Measurements from ENCODE around the gene AVPR2. TPM values are rescaled to one million over a fixed set of nuclear protein-coding genes. Genes with fewer than 3 reads are reported as not detected.

Gene AVPR2
- polyA plus RNA-seq, 4 donors: 1.4 to 3.1 (median 2.0) TPM

DNA sequence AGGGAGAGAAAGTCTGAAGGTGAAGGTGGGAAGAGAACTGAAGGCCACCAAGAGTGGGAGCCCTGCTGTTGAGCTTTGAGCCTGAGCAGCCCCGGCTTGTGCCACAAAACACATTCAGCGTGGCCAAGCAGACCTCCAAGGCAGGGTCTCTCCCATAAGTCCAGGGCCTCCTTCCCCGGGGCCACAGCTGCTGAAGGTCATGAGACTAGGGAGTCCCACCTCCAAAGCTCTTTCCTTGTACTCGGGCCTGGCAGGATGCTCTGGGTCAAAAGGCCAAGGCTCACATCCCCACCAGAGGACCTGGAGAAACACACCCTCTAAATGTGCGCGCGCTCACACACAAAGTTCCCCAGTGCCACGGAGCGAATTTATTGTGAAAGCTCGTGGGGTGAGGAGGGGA is 25.1 kb downstream of the AVPR2 start:
- no peak for DNase-seq (ENCODE audit: low read depth in 4 of 4, low spot score in 3 of 4)

DNA sequence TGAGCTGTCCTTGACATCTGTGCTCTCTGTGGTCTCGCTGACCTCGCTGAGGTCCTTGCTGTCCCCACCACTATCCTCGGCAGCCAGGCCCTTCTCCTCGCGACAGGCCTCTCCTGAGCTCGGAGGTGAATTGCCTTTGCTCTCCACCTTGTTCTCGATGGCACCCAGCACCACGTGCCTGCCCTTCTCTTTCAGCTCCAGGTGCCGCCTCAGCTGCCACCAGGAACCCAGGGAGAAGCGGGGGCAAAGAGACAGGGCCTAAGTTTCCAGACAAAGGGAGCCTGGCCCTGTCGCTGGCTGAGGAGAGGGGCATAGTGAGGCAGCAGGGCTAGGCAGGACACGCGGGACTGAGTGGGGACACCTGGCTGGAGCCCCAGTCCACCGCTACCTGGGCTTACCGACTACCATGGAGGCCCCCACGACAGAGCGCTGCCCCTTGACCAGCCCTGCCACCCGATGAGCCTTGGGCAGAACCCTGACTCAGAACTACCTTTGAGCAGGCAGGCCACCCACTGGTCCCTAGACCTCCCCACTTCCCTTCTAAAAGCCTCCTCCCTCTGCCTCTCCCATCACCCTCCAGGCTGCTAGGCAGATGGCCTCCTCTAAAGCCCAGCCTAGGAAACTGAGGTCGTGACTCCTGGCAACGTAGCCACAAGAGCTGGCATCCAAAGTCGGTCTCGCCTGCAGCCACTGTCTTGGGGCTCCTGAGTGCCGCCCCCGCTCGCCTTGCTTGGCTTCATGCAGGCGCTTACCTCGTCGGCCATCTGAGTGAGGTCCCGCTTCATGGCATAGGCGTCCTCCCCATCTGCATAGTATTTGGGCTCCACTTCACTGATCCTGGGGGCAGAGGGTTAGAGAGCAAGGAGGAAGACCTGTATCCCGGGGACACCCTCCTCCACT is 25.8 kb downstream of the AVPR2 start:
- DNase-seq (ENCODE audit: low read depth in 4 of 4, low spot score in 3 of 4): no peak

DNA sequence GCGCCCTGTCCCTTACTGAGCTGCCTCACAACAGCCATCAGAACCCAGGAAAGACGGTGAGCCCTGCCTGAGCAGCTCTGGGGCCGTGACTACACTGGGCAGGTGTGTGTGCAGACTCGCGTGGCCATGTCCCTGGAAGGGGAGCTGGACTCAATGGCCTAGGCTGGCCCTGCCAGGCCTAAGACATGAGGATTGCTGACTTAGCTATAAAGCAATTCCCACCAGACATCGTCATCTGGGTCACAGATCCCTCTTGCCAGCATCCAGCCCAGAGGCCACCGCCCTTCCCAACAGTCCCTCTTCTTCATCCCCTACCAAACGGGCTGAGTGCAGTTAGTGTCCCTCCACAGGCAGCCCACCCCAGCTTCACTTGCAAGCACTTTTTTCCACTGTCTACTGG is 26.7 kb downstream of the AVPR2 start:
- no peak for DNase-seq (ENCODE audit: low read depth in 4 of 4, low spot score in 3 of 4)

DNA sequence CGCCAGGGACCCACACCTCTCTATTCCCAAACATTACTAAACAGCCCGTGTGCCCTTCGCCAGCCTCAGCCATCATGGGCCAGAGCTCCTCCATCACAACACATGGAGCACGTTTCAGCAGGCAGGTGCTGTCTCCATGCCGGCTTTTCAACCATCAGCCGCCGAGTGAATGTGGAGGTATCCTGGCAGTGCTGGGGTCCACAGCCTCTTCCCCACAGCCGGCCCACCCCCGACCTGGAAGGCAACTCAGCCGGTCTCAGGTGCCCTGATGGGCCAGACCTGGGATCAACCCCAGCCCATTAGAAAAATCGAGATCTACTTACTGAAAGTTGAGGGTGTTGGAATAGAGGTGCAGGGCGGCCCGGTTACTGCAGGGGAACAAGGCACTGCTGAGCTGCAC is 27.3 kb downstream of the AVPR2 start:
- no peak for DNase-seq (ENCODE audit: low read depth in 4 of 4, low spot score in 3 of 4)

- no peak for DNase-seq (ENCODE audit: low read depth in 4 of 4, low spot score in 3 of 4)
Observed at GRCh38 chrX:153932220-153932915, 27.9 kb downstream of the AVPR2 start.

GRCh38 chrX:153933748-153934147 is 29.3 kb downstream of the AVPR2 start:
- DNase-seq (ENCODE audit: low read depth in 4 of 4, low spot score in 3 of 4): no peak

DNA sequence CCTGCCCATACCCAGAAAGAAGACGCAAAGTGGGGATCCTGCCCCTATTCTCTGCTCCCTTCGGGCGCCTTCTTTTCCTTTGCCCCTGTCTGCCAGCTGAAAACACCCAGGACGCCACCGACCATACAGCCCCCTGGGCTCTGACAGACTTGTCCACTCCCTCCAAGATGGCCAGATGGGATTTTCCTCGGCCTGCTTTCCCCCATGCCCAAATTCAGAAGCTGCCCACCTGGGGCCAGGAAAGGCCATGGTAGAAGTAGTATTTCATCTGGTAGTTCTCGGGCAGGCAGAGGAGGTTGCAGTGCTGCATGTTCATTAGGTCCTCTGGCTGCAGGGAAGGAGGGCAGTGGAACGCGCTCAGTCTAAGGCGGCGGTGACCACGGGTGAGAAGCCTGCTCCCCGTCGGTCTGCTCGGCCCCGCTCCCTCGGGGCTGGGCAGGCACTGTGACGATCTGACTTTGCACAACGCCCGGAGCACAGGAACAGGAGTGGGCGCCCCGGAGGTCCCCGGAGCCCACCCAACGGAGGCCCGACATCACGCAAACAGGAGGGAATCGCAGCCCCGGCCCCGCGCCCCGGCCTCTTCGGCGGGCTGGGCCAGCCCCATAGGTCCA is 29.8 kb downstream of the AVPR2 start:
- no peak for DNase-seq (ENCODE audit: low read depth in 4 of 4, low spot score in 3 of 4)

GRCh38 chrX:153934762-153935325 is 30.4 kb downstream of the AVPR2 start, which contains the start of gene NAA10:
Gene NAA10 (minus strand): TSS chrX:153935037. CDS start chrX:153934904, 133 bp downstream.
- DNase-seq (ENCODE audit: low read depth in 4 of 4, low spot score in 3 of 4): no peak

- DNase-seq (ENCODE audit: low read depth in 4 of 4, low spot score in 3 of 4): no peak
Observed at GRCh38 chrX:153935326-153935851, 30.9 kb downstream of the AVPR2 start.

DNA sequence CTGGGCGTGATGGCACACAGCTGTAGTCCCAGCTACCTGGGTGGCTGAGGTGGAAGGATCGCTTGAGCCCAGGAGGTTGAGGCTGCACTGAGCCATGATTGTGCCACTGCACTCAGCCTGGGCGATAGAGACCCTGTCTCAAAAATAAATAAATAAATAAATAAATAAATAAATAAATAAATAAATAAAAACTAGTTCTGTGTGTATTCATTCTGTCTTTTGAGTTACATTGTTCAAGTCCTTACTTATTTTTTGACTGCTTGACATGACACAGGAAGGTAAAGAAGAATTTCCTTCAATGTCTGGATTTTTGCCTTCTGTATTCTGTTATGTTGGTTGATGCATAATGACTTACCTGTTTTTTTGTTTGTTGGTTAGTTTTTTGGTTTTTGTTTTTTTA is 32.6 kb downstream of the AVPR2 start:
- DNase-seq (ENCODE audit: low read depth in 4 of 4, low spot score in 3 of 4): no peak

- no peak for DNase-seq (ENCODE audit: low read depth in 4 of 4, low spot score in 3 of 4)
Observed at GRCh38 chrX:153938226-153938786, 33.8 kb downstream of the AVPR2 start.

- DNase-seq (ENCODE audit: low read depth in 4 of 4, low spot score in 3 of 4): no peak
Observed at GRCh38 chrX:153939573-153939972, 35.1 kb downstream of the AVPR2 start.

GRCh38 chrX:153941336-153942252 is 37.1 kb downstream of the AVPR2 start:
- DNase-seq (ENCODE audit: low read depth in 4 of 4, low spot score in 3 of 4): no peak

DNA sequence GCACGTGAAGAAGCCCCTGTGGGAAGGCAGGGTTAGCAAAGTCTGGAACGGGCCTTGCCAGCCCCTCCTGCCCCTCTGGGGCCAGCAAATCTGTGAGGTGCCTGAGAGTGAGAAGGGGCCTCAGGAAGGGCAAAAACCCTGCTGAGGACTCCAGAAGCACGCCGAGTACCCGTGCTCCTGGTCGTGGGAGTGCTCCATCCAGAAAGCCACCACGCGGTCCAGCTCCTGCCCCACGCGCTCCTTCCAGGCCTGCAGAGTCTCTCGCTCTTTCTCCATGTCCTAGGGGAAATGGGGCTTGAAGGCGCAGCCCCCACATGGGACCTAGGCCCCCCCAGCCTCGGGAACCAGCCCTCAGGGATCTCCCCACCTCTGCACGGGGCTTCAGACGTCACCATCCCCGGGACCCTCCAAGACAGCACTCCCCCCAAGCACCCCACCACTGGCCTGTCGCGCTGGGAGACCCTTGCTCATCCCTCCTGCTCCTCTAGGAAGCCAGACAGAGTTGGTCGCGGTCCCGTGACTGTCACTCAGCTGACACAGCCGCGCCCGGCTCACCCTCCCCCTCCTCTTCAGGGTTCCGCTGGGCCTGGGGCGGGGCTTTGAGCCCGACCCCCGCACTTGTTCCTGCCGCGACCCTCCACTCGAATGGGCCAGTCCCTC is 39.8 kb downstream of the AVPR2 start, which contains the start of gene RENBP:
TSS of gene RENBP (minus strand) at position 504 of the 660 bp plus-strand sequence. CDS start at position 471, 33 bp downstream.
- no peak for DNase-seq (ENCODE audit: low read depth in 4 of 4, low spot score in 3 of 4)

DNA sequence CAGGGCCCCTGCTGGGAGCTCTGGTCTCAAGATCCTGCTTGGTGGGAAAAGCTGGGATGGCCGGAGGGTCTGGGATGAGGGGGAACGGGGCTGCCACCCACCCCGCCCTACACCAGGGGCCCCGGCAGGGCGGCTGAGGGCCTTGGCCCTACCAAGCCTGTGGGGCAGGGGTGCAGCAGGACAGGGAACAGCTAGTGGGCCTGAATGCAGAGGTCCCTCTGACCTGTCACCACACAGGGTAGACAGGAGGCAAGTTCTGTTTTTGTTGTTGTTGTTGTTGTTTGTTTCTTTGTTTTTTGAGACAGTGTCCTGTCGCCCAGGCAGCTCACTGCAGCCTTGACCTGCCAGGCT is 40.3 kb downstream of the AVPR2 start:
- DNase-seq (ENCODE audit: low read depth in 4 of 4, low spot score in 3 of 4): no peak

DNA sequence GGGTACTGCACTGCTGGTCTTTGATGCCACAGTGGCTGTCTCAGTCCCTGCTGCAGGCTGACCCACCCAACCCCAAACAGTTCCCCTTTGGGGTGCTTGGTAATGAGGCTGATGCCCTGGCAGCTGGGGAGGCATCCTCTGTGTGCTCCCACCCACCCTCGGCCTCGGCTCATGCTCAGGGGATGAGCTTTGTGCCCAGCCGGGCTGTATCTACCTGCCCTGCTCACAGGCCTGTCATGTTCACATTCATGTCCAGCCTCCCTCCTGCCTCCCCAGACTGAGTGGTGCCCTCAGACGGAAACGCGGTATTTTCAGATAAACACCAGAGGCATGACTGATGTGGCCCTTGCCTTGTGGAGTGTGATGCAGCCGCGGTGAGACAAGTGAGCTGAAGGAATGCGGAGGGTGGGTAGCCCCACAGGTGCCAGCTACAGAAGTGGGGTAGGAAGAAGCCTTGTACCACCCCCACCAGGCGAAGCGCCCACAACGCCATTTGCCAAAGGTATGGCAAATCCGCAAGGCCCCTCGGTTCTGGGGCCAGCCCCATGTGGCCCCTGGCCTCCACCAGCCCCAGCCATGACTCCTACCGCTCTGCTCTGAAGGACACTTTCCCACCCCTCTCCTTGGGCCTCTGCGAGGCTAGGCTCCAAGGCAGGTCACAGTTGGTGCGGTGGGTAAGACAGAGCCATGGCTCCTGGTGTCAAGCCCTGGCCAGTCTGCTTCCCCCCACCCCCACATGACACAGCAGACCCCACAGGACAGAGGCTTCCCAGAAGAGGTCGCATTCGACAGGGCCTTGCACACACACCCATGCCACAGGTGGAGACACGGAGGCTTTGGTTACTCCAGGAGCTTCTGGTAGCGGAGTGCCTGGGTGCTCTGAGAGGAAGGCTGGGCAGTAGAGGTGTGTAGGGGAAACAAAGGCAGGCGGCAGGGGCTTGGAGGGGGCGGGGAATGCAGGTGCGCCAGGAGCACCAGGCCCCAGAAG is 41.8 kb downstream of the AVPR2 start:
- DNase-seq (ENCODE audit: low read depth in 4 of 4, low spot score in 3 of 4): no peak

DNA sequence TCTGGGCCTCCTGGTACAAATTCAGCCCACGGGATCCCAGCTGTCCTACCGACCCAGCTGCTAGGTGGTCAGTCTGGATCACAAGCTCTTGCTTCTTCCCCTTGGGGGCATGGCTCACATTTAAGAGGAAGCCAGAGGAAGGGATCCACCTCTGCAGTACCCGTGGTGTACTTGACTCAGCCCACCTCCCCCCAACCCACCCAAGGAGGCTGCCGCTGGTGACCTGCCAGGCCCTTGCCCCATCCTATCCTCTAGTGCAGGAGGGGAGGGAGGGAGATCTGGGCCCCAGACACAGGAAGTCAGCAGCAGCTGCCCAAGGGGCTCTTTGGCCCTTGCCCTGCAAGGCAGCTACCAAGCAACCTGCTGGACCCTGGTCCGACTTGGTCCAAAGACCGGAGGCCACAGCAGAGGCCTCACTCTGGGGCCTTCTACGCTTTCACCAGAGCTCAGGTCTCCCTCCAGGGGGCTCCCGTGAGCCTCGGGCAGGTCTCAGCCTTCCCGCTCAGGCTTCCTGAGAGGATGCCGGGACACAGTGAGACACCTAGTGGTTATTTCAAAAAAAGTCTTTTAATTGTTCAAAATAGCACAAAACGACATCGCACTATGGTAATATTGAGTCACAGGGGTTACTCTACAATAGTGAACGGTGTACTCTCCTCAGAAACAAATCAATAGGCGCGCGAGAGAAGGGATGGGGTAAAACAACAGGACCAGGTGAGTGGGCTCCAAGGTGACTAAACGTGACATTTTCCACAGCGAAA is 42.7 kb downstream of the AVPR2 start:
- no peak for DNase-seq (ENCODE audit: low read depth in 4 of 4, low spot score in 3 of 4)

Data from right renal pelvis (tissue), 4 donors.